ENCODE results near the gene CYP4B1.

- TF ChIP-seq CTCF (IDR thresholded peaks at IDR 0.05; ENCODE audit: poor library complexity) (no peak), EZH2 (IDR thresholded peaks at IDR 0.05; ENCODE audit: borderline replicate concordance) (no peak)
Observed at GRCh38 chr1:46764402-46764801, 34.4 kb upstream of the CYP4B1 start.

All from hepatocyte (in vitro differentiated cells).